Dermis microvascular lymphatic vessel endothelial cell (primary cell): Measurements from ENCODE around the gene PPA1. TPM values are rescaled to one million over a fixed set of nuclear protein-coding genes. Genes with fewer than 3 reads are reported as not detected.
"Not testable (repeated sequence)": the region's sequence is repeated elsewhere in the genome, so short reads cannot be mapped to it uniquely, and the experiment has no call there.

Source experiments
- DNase-seq, 2 donors: peaks; one replicate each; pipeline versions ENCODE4 v3.0.0 to v3.0.0-alpha.2; 2010; ENCODE audit warnings: low read depth in 2 of 2
- total RNA-seq: library from RNA; depleted of rRNA; stranded (reverse); fragments of >200 nt; gene quantifications from 2 replicates; pipeline ENCODE4 v1.2.1, GENCODE V29; 2014

PPA1 gene
- total RNA-seq: 109 and 147 TPM in 2 replicates

DNA sequence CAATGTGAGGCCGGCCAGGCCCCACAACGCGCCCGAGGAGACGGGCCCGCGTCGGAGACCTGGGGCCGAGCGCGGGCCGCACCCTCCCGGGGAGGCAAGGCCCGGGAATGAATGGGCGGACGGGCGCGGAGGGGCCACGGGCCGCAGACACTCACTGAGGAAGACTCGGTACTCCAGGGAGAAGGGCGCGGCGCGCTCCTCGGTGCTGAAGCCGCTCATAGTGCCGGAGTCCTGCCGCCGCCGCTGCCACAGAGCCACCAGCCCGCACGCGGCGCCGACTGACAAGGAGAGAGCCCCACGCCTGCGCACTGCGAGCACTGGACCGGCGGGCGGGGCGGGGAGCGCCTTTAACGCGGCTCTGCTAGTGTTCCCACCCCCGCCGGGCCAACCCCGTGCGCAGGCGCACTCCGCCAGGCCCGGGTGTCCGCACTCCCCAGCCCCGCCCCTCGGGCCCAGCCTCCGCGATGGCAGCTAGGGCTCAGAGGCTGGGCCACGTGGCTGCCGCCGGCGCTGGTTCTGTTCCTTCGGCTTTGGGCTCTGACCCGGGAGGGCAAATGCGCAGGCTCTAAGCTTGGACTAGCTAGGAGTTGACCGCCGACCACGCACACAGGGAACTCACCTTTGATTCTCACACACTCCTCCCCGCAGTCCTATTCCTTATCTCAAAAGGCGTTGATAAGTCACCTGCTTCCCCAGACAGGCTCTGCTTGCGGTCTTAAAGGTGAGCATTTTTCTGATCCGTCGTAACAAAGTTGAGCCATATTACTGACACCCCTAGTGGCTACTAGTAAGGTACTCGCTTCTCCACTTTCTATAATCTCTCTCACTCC lies at the start of gene PPA1:
TSS of gene PPA1 (minus strand) at position 321 of the 830 bp plus-strand sequence. CDS start at position 219, 102 bp downstream.
- peak; percentile 81 to 96 for DNase-seq

DNA sequence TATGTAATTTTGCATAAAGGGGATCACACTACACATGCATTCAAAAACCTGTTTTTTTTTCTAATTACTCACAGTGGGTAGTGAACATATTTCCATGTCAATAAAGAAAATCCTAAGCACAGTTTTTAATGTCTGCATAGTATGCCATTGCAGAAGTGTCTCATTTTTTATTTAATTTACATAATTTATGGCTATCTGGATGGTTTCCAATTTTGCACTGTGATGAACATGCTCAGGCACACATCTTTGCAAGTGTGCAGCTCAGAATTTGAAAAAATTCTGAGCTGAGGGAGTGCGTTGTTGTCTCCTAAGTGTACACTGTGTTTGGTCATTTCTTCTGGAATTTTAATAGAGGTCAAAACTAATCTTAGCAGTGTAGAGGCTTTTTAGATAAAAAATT lies 48.4 kb upstream of the PPA1 start:
- no peak for DNase-seq

DNA sequence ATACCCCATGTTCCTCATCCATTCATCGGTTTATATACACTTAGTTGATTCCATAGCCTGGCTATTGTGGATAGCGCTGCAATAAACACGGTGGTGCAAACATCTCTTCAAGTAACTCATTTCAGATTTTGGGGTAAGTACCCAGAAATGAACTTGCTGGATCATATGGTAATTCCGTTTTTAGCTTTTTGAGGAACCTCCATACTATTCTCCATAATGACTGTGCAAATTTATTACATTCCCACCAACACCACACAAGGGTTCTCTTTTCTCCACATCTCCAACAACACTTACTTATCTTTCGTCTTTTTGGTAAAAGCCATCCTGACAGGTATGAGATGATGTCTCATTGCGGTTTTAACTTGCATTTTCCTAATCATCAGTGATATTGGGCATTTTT lies 46.9 kb upstream of the PPA1 start:
- DNase-seq: no peak

DNA sequence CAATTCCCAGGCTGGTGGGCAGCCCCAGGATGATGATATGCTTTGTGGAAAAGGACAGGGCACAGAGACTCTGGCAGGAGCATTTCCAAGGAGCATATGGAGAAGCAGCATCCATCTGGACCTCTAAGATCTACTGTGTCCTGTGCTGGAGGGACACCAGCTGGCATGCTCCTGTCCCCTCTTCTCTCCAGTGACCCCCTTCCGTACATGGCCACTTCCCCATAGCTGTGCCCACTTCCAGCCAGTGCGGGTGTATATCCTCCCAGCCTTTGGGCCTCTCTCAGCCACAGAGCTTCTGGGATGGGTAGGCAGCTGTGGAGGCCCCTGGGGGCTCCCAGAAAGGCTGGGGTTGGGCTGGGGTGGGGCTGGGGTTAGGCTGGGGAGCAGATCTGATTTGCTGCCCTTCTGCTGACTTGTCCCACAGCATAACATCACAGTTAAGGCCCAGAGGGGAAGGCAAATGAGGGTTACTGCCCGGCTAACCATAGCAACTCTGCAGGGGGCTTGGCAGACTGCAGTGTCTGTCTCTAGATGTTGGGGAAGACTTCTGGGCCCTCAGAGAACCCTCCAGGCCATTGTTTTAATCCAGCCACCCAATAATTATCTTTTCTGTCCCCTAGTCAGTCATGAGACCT lies 44.3 kb upstream of the PPA1 start:
- no peak for DNase-seq

DNA sequence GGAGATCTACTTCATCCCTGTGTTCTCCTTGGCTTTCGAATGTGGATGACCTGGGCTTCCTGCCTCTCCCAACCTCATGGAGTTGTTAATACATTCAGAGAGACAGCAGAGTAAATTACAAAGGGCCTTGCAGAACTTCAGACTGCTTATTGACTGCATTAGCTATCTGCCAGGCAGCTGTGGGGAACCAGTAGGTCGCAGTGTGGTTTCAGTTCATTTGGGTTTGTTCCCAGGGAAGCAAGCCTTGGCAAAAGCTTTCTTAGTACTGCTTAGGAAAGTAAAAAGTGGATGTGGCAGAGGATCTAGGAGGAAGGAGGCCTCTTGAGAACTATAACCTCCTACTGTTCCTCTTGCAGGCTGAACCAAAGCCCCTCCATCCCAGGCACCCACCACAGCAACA lies 41.4 kb upstream of the PPA1 start:
- DNase-seq: no peak

DNA sequence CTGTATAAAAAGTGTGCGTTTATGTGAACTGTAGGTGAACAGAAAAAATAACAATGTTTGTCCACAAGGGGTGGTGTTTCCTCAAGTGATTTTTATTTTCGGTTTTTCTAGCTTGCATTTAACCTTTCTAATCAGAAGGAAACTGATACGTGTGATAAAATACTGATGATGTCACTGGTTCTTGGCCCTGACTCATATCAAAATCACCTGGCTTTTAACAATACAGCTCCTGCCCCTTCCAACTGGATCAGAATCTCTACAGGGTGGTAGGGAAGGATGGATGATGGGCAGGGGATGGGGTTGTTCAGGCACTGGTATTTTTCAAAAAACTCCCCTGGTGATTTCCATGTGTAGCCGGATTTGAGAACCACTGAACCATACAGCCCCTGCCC lies 39.7 kb upstream of the PPA1 start:
- DNase-seq: peak in 1 of 2 donors; percentile 23

DNA sequence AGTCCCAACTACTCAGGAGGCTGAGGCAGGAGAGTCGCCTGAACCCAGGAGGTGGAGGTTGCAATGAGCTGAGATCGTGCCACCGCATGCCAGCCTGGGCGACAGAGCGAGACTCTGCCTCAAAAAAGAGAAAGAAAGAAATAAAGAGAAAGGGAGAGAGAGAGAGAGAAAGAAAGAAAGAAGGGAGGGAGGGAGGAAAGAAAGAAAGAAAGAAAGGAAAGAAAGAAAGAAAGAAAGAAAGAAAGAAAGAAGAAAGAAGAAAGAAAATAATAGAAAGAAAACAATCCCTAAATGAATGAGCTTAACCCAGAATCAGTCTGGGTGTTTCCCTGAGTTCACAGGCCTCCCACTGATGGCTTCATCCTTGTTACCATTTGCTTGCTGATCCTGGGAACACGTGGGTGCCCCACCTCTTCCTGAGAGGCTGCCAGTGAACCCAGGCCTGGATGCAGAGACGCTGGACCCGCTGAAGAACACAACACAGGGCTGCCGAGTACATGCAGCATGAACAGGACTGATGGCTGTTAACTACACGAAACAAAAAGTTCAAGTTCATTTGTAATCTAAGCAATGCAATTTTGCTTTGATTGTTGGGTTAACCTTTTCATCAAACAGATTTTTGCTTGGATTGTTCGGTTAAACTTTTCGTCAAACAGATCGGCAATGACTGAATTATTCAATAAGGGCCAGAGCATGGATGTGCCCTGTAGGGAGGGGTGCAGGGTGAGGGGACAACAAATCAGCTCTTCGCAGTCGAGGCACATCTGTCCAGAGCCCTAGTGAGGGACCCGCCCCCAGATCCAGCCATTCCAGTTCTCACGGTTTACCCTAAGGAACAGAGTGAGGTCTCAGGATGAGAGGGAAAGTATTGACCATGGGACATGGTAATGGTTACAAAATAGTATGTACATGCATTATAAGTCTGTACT lies 39.0 kb upstream of the PPA1 start:
- no peak for DNase-seq

DNA sequence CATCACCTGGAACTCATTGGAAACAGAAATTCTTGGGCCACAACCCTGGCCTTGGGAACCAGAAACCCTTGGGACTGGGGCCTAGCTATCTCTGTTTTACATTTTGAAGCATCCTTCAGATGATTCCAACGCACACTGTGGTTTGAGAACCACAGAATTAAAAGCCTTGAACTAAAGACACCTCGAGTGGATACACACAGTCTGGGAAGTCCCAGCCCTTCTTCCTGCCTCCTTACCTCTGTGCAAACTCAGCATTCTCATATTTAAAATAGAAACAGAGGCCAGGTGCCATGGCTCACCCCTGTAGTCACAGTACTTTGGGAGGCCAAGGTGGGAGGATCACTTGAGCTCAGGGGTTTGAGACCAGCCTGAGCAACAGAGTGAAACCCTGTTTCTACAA lies 37.7 kb upstream of the PPA1 start:
- no peak for DNase-seq

DNA sequence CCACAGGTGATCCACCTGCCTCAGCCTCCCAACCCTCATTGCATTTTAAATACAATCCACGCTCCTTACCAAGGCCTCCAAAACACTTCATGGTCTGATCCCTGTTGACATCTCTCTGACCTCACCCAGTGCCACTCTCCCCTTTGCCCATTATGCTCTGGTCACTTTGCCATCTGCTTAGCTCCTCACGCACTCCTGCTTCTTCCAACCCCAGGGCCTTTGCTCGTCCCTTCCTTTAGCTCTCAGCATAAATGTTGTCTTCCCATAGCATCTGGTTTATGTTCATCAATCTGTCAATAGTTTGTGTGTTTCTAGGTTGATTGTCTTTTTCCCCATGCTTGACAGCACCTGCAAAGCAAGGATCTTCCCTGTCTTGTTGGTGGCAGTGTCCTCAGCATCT lies 36.5 kb upstream of the PPA1 start:
- DNase-seq: no peak

DNA sequence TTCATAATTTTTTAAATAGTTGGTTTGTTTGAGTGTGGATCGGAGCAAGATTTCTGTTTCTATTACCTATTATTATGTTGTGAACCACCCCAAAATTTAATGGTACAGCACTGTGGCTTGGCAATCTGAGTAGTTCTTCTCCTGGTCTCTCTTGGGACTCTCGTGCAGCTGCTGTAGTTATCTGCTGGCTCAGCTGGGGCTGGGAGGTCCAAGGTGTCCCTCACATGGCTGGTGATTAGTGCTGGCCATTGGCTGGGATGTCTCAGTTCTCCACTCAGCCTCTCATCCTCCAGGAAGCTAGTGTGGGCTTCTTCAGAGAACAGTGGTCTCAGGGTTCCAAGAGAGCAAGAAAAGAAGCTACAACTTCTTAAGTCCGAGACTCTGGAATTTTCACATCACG lies 35.1 kb upstream of the PPA1 start:
- DNase-seq: no peak

DNA sequence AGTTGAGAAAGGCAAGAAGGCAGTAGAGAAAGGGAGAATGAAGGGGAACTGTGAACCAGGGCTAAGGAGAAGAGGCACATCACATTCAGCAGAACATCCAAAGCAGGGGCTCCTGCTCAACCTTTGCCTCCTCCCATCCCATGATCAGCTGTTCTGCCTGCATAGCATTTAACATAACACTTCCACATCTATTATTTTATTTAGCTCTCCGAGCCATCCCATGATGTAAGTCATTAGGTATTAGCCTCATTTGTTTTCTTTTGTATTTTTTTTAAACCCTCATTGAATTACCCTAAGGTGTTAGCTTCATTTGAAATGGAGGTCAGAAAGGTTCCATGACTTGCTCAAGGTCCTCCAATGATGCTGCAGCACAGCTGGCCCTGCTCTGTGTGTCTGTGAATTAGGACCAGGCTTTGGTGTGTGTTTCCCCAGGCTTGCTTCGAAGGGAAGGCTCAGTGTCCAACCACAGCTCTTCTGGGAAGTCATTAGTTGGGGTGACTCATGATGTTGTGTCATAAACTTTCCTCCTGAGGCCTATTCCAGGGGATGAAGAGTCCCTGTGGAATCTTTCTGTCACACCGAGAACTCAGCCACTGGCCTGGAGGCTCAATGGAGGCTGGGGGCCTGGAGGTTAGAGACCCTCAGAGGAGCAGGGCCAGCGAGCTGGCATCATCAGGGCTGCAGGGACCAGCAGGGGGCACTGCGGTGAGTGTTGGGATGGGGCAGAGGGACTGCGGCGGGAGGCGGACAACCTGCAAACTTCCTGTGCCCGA lies 34.1 kb upstream of the PPA1 start:
- peak in 1 of 2 donors; percentile 39 for DNase-seq

DNA sequence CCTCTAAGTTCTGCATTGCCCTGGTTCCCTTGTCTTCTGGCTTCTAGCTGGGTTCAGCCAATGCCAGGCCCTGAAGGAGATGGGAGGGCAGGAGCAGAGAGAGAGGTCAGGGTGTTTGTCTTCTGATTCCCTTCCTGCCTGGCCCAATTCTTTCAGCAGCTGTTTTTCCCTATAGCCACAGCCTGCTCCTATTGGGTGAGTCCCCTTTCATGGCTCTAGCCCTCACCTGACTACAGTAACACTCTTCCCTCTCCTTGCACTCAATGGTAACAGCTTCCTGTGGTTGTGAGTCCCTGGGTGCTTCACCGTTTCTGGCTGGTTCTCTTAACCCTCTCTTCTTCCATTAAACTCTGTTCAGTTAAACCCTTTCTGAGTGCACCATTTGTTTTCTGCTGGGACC lies 33.5 kb upstream of the PPA1 start:
- no peak for DNase-seq

DNA sequence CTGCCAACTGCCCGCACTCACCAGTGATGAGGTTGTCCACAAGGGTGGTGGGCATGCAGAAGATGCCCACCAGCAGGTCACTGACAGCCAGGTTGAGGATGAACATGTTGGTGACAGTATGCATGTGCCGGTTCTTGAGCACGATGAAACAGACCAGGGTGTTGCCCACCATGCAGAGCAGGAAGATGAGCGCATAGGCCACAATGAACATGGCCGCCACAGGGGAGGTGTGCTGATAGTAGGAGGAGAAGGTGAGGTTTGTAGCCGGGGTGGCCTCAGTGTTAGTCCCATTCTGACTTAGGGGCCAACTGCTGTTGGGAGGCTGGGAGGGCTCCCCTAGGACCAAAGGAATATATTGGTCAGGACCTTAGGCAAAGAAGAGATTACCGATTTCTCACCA lies 32.8 kb upstream of the PPA1 start:
- no peak for DNase-seq

DNA sequence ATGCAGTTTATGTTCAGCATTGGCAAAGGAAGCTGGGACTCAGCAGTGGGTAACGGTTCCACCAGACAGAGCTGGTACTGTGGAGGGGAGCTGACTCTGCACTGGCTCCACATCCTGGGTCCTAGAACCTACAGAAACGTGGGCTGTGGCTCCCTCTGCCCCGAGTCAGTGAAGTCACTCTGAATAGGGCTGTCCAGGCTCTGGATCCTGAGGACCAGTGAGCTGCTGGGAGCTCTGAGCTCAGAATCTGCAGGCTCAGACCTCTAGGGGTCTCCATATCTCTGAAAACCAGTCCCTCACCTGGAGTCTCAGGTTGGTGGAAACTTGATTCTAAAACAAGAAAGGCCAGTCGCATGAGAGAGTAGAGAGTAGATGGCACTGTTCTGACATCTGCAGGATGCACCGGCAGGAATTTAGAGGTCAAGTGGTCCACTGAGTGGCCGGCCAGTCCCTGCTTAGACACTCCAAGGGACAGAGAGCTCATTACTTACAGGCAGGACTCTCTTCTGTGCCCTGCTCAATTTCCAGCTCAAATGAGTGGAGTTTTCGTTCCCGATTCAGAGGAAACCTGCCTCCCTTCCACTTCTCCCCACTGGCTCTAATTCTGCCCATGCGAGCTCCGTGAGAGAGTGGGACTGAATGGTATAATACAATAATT lies 31.9 kb upstream of the PPA1 start:
- peak in 1 of 2 donors; percentile 29 for DNase-seq

DNA sequence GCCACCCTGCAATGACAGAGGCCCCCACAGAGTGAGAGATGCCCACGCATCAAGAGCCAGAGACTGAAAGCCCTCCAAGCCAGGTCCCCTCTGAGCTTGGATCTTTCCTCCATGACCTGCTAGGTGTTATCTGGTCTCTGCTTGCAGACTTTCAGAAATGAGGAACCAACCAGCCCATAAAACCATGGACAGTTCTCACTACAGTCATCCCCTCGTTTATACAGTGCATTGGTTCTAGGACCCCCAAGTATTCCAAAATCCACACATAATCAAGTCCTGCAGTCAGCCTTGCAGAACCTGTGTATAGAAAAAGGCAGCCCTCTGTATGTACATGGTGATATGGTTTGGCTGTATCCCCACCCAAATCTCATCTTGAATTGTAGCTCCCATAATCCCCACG lies 27.5 kb upstream of the PPA1 start:
- no peak for DNase-seq

DNA sequence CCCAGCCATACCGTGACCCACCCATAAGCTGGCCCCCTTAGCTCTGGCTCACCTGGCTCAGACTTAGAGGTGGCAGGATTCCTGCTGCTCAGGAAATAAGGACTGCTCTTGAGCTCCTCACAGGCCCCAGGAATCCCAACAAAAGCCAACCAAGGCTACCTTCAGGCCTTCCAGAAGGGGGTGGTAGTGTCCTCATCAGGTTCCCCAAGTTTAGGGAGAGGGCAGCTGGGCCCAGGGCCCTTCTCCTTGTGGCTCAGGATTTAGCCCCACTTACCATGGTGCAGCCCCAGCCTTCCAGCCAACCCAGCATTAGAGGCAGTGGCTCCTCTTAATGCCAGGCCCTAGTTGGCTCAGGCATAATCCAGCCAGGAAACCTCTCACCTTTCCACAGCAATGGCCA lies 27.0 kb upstream of the PPA1 start:
- no peak for DNase-seq

DNA sequence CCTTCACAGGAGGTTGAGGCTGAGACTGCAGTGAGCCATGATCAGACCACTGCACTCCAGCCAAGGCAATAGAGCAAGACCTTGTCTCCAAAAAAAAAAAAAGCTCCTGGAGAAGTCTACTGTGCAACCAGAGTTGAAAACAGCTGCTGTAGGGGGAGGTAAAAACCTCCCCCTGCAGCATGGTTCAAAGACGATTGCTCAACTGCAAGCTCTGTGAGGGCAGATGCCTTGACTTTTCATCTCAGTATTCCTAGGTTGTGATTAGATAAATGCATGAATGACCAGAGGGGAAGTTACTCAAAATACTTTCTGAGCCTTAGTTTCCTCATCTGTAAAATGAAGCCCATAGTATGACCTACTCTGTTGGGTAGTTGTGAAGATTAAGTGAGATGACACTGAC lies 25.0 kb upstream of the PPA1 start:
- no peak for DNase-seq

DNA sequence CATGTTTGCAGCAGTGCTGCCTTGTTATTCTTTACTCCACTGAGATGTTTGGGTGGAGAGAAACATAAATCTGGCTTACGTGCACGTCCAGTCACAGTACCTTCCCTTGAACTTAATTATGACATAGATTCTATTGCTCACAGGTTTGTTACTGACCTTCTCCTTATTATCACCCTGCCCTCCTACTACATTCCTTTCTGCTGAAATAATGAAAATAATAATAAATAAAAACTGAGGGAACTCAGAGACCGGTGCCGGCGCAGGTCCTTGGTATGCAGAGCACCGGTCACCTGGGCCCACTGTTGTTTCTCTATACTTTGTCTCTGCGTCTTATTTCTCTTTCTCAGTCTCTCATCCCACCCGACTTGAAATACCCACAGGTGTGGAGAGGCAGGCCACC lies 24.6 kb upstream of the PPA1 start:
- not testable (repeated sequence) for DNase-seq

DNA sequence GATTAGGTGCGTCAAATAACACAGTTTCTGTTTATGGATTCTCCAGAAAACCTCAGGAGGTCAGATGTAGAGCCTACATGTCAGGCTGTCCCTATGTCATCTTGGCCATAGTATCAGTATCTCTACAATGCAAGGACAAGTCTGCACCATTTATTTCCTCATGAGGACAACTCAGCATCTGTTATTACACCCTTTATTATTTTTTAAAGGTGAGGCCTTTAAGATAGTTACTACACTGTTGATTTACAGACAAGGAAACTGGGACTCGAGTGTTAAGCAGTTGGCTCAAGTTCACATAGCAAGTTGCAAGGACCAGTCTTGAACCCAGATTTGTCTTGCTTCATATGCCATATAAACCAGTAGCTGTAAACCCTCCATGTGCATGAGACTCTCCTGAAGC lies 23.2 kb upstream of the PPA1 start:
- DNase-seq: no peak

DNA sequence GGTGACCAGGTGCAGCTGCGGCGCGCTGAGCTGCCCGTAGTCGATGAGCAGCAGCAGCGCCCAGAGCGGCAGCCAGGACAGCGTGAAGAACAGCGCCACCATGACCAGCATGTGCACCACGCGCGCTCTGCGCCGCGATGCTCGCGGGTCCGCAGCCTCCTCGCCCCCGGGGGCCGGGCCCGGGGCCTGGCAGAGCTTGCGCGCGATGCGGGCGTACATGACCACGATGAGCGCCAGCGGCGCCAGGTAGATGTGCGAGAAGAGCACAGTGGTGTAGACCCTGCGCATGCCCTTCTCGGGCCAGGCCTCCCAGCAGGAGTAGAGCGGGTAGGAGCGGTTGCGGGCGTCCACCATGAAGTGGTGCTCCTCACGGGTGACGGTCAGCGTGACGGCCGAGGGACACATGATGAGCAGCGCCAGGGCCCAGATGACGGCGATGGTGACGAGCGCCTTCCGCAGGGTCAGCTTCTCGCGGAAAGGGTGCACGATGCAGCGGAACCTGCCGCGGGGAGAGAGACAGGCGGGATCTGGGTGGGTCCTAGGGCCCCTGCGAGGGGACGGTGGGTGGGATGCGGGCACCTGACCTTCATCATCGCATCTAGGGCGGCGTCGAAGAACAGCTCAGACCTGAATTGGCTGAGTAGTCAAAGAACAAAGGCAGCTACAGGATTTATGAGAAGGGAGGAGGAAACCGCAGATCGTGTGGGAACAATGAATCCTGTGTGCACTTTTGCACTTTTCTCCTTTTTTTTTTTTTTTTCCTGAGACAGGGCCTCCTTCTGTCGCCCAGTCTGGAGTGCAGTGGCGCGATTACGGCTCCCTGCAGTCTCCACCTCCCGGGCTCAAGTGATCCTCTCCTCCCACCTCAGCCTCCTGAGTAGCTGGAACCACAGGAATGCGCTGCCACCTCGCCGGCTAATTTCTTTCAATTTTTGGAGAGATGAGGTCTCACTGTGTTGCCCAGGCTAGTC lies 22.4 kb upstream of the PPA1 start:
- peak in 1 of 2 donors; percentile 32 for DNase-seq
